ENCODE data around the gene KRTAP10-4. TPM values are rescaled to one million over a fixed set of nuclear protein-coding genes. Genes with fewer than 3 reads are reported as not detected.

The KRTAP10-4 gene
- total RNA-seq, 1 experiment from 2014 or later: not detected

DNA sequence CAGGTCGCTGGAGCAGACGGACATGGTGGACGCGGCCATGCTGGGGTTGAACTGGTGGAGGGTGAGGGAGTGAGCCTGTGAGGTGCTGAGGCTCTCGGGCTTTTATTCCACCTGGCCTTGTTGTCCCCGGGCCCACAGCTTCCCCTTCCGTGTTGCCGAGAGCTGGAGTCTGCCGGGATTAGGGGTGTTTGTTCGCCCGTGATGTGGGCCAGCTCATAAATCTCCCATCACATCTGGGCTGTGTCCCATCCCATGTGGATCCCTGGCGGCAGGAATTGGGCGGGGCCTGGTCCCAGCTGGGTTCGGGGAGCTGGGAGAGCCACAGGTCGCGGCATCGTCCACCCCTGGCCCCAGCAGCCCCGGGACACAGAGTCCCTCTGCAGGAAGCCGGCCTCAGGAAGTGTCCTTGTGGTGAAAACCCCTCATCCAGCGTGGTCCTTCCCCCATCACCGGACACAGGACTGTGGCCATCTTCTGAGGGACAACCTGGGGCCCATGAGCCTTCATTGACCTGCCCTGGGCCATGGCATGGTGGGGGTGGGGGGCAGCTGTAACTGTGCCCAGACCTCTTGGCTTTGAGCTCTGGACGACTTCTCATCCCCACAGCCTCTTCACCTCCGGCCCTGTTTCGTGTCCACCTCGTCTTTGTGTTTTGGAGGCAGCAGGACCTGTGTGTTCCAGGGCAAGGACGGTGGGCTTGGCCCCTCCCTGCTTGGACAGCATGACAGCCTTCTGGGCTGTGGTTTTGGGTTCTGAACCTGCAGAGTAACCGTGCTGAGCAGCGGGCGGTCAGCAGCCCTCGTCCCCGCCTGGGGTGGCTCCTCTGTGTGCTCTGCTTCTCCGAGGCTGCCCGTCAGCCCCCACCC lies 19.1 kb downstream of the KRTAP10-4 start, which contains the start of gene KRTAP10-6:
TSS of gene KRTAP10-6 (minus strand) at position 60 of the 866 bp plus-strand sequence. CDS start at position 39, 21 bp downstream.
- no peak for TF ChIP-seq RAD21 (IDR thresholded peaks at IDR 0.05; ENCODE audit: low read depth)
- TF ChIP-seq, protein P1, sequence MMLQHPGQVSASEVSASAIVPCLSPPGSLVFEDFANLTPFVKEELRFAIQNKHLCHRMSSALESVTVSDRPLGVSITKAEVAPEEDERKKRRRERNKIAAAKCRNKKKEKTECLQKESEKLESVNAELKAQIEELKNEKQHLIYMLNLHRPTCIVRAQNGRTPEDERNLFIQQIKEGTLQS (IDR thresholded peaks at IDR 0.05): no peak
- TF ChIP-seq TCF7L2 (IDR thresholded peaks at IDR 0.05; ENCODE audit: borderline replicate concordance, extremely low read depth, insufficient read depth, insufficient read length): no peak
- no peak for TF ChIP-seq POLR2A (IDR thresholded peaks at IDR 0.05; ENCODE audit: borderline replicate concordance, extremely low read depth, insufficient read depth, insufficient read length)
- no peak for TF ChIP-seq CEBPB (IDR thresholded peaks at IDR 0.05; ENCODE audit: low read depth)
- TF ChIP-seq EGR1 (IDR thresholded peaks at IDR 0.05; ENCODE audit: low read depth): no peak
- no peak for TF ChIP-seq SIN3A (IDR thresholded peaks at IDR 0.05; ENCODE audit: low read depth)
- TF ChIP-seq, protein P2, sequence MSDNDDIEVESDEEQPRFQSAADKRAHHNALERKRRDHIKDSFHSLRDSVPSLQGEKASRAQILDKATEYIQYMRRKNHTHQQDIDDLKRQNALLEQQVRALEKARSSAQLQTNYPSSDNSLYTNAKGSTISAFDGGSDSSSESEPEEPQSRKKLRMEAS (IDR thresholded peaks at IDR 0.05): no peak
- TF ChIP-seq FOSL1 (IDR thresholded peaks at IDR 0.05; ENCODE audit: low read depth): no peak
- TF ChIP-seq ZFX (IDR thresholded peaks at IDR 0.05): no peak
- TF ChIP-seq ELF1 (IDR thresholded peaks at IDR 0.05; ENCODE audit: borderline replicate concordance, low read depth): no peak
- no peak for TF ChIP-seq EZH2phosphoT487 (IDR thresholded peaks at IDR 0.05; ENCODE audit: borderline replicate concordance)
- no peak for TF ChIP-seq POLR2AphosphoS5 (IDR thresholded peaks at IDR 0.05; ENCODE audit: low read depth, low read length)
- TF ChIP-seq SP1 (IDR thresholded peaks at IDR 0.05; ENCODE audit: low read depth): no peak
- TF ChIP-seq, protein P3, sequence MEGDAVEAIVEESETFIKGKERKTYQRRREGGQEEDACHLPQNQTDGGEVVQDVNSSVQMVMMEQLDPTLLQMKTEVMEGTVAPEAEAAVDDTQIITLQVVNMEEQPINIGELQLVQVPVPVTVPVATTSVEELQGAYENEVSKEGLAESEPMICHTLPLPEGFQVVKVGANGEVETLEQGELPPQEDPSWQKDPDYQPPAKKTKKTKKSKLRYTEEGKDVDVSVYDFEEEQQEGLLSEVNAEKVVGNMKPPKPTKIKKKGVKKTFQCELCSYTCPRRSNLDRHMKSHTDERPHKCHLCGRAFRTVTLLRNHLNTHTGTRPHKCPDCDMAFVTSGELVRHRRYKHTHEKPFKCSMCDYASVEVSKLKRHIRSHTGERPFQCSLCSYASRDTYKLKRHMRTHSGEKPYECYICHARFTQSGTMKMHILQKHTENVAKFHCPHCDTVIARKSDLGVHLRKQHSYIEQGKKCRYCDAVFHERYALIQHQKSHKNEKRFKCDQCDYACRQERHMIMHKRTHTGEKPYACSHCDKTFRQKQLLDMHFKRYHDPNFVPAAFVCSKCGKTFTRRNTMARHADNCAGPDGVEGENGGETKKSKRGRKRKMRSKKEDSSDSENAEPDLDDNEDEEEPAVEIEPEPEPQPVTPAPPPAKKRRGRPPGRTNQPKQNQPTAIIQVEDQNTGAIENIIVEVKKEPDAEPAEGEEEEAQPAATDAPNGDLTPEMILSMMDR (IDR thresholded peaks at IDR 0.05 in 2 of 3, conservative IDR thresholded peaks at IDR 0.05 in 1 of 3; ENCODE audit: borderline replicate concordance in 1 of 3, insufficient read depth in 1 of 3, low read depth in 2 of 3, low read length in 2 of 3): no peak
- no peak for TF ChIP-seq SRF (IDR thresholded peaks at IDR 0.05; ENCODE audit: low read depth)
- no peak for TF ChIP-seq EZH2 (IDR thresholded peaks at IDR 0.05)
- TF ChIP-seq CBX3 (IDR thresholded peaks at IDR 0.05; ENCODE audit: low read depth): no peak
- no TSS peak for BruUV-seq (replicated peaks)
- Histone ChIP-seq H3K36me3 (ENCODE audit: control insufficient read depth in 1 of 2, insufficient read depth in 2 of 2, low read length in 2 of 2) (no peaks in the 10 kb centered on the region), H3K4me1 (ENCODE audit: control insufficient read depth in 1 of 2, insufficient read depth in 2 of 2, low read length in 2 of 2) (no peaks in the 10 kb centered on the region; a peak in 1 of 4 replicates), H3K4me3 (replicated peaks in 1 of 2; ENCODE audit: low read depth in 1 of 2, low read length in 2 of 2) (no peak within 1 kb of the TSS), H3K27me3 (ENCODE audit: insufficient read depth, low read length) (no peaks in the 10 kb centered on the region), H3K27ac (ENCODE audit: low read depth, low read length) (no peak within 1 kb of the TSS), H2AFZ (ENCODE audit: low read depth, low read length, poor library complexity, severe bottlenecking) (no peak within 1 kb of the TSS), H3K4me2 (ENCODE audit: low read length) (no peak within 1 kb of the TSS), H3K79me2 (ENCODE audit: insufficient read depth, low read length) (no peaks in the 10 kb centered on the region), H4K20me1 (ENCODE audit: insufficient read depth) (no peaks in the 10 kb centered on the region), H3K9me3 (ENCODE audit: control insufficient read depth in 1 of 2, insufficient read depth in 1 of 2, low read depth in 1 of 2, low read length in 2 of 2) (no peaks in the 10 kb centered on the region), H3K9me2 (ENCODE audit: insufficient read depth) (no peaks in the 10 kb centered on the region), H3K9ac (ENCODE audit: low read length) (no peak within 1 kb of the TSS)
- no peak for ATAC-seq
- intact Hi-C loops (cut with micrococcal nuclease): no loop called here
- ChIA-PET CTCF (no interaction called here), RAD21 (ENCODE audit: low non-redundant PET in 1 of 2, low total read pairs in 2 of 2, uncharacterized antibody in 2 of 2, unreplicated experiment in 2 of 2) (no interaction called here), POLR2A (no interaction called here)
- no peak for DNase-seq (ENCODE audit: low read depth, low spot score)
